Measurements from ENCODE around the gene CRNKL1.

Gene CRNKL1

DNA sequence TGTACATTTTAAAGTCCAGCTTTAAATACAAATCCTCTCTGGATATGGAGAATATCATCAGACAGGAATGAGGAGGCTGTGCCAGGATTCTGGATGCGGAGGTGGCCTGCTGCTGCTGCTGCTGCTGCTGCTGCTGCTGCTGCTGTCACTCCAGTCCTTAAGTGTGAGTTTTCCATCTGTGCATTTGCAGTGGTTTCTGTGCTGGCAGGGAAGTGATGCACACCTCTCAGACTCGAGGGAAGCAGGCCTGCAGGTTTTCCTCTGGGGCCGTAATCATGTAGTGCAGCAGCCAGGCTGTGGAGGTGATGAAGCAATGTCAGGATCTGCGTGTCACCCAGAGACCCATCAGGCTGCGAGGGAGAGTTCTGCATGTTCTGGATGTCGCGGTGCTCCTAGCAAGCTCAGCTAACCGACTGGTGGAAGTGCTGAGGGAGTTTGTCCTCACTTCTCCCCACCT lies 32.1 kb upstream of the CRNKL1 start:
- Histone ChIP-seq H3F3A (ENCODE audit: insufficient read depth) (no peaks in the 10 kb centered on the region), H2AFZ (ENCODE audit: low read depth, low read length, severe bottlenecking) (no peak overlapping the region), H3K9me3 (ENCODE audit: insufficient read depth, low read length) (no peaks in the 10 kb centered on the region), H3K4me2 (ENCODE audit: low read depth, low read length, poor library complexity, severe bottlenecking) (no peak overlapping the region), H3K36me3 (ENCODE audit: low read length) (no peaks in the 10 kb centered on the region), H3K9ac (ENCODE audit: low read length) (no peak overlapping the region), H3K27ac (ENCODE audit: low read depth, low read length) (no peak overlapping the region), H3K79me2 (ENCODE audit: insufficient read depth, low read length) (no peaks in the 10 kb centered on the region), H4K20me1 (ENCODE audit: low read depth, low read length) (no peaks in the 10 kb centered on the region), H3K27me3 (ENCODE audit: low read length) (no peaks in the 10 kb centered on the region), H3K9me2 (replicated peaks; ENCODE audit: insufficient read depth, low read length) (no peaks in the 10 kb centered on the region), H3K4me3 (ENCODE audit: insufficient read depth, low read length, poor library complexity, severe bottlenecking) (no peak overlapping the region)
- TF ChIP-seq CTCF (IDR thresholded peaks at IDR 0.05; ENCODE audit: insufficient read depth, low read length, poor library complexity, severe bottlenecking) (no peak), EZH2phosphoT487 (conservative IDR thresholded peaks at IDR 0.05; ENCODE audit: low read length) (no peak)

- Histone ChIP-seq H3K4me3 (ENCODE audit: insufficient read depth, low read length, poor library complexity, severe bottlenecking) (no peak overlapping the region), H2AFZ (ENCODE audit: low read depth, low read length, severe bottlenecking) (no peak overlapping the region), H3F3A (ENCODE audit: insufficient read depth) (no peaks in the 10 kb centered on the region), H3K36me3 (ENCODE audit: low read length) (no peaks in the 10 kb centered on the region), H3K79me2 (ENCODE audit: insufficient read depth, low read length) (no peaks in the 10 kb centered on the region), H3K9me2 (replicated peaks; ENCODE audit: insufficient read depth, low read length) (no peaks in the 10 kb centered on the region), H3K9me3 (ENCODE audit: insufficient read depth, low read length) (no peaks in the 10 kb centered on the region), H4K20me1 (ENCODE audit: low read depth, low read length) (no peaks in the 10 kb centered on the region), H3K27ac (ENCODE audit: low read depth, low read length) (no peak overlapping the region), H3K4me2 (ENCODE audit: low read depth, low read length, poor library complexity, severe bottlenecking) (no peak overlapping the region), H3K27me3 (ENCODE audit: low read length) (no peaks in the 10 kb centered on the region), H3K9ac (ENCODE audit: low read length) (no peak overlapping the region)
- peak; percentile 38 for TF ChIP-seq CTCF (IDR thresholded peaks at IDR 0.05; ENCODE audit: insufficient read depth, low read length, poor library complexity, severe bottlenecking)
- TF ChIP-seq EZH2phosphoT487 (conservative IDR thresholded peaks at IDR 0.05; ENCODE audit: low read length): no peak
These were observed 31.5 kb upstream of the CRNKL1 start for GRCh38 chr20:20083807-20084206.

- Histone ChIP-seq H3K9me2 (replicated peaks; ENCODE audit: insufficient read depth, low read length) (no peaks in the 10 kb centered on the region), H3K4me3 (ENCODE audit: insufficient read depth, low read length, poor library complexity, severe bottlenecking) (no peak overlapping the region), H3K9ac (ENCODE audit: low read length) (no peak overlapping the region), H3K36me3 (ENCODE audit: low read length) (no peaks in the 10 kb centered on the region), H3K27ac (ENCODE audit: low read depth, low read length) (no peak overlapping the region), H3F3A (ENCODE audit: insufficient read depth) (no peaks in the 10 kb centered on the region), H4K20me1 (ENCODE audit: low read depth, low read length) (no peaks in the 10 kb centered on the region), H3K4me2 (ENCODE audit: low read depth, low read length, poor library complexity, severe bottlenecking) (no peak overlapping the region), H3K27me3 (ENCODE audit: low read length) (no peaks in the 10 kb centered on the region), H2AFZ (ENCODE audit: low read depth, low read length, severe bottlenecking) (no peak overlapping the region), H3K9me3 (ENCODE audit: insufficient read depth, low read length) (no peaks in the 10 kb centered on the region), H3K79me2 (ENCODE audit: insufficient read depth, low read length) (no peaks in the 10 kb centered on the region)
- no peak for TF ChIP-seq CTCF (IDR thresholded peaks at IDR 0.05; ENCODE audit: insufficient read depth, low read length, poor library complexity, severe bottlenecking)
These were observed 27.0 kb upstream of the CRNKL1 start for GRCh38 chr20:20079102-20079784.
